HepG2 (cell line): ENCODE data around the gene CIB1. TPM values are rescaled to one million over a fixed set of nuclear protein-coding genes. Genes with fewer than 3 reads are reported as not detected.

Experiments used
- ARHGAP35 ChIP-seq: sonication (generic); formaldehyde crosslinking; IDR thresholded peaks from 2 replicates; pipeline ENCODE4 v1.9.0; 2022; ENCODE audit warnings: mild to moderate bottlenecking, inconsistent platforms, moderate library complexity, missing genetic modification reagents, borderline replicate concordance
- DPF2 ChIP-seq: sonication (generic); formaldehyde crosslinking; IDR thresholded peaks from 2 replicates; pipeline ENCODE4 v1.4.0; 2020; ENCODE audit warnings: mild to moderate bottlenecking, low read depth, missing genetic modification reagents, borderline replicate concordance
- EZH2 ChIP-seq: conservative IDR thresholded peaks from 2 replicates; pipeline ENCODE4 v1.6.1; 2012; ENCODE audit warnings: mild to moderate bottlenecking, low read depth, low read length, moderate library complexity
- GTF3A ChIP-seq: sonication (generic); formaldehyde crosslinking; conservative IDR thresholded peaks from 2 replicates; pipeline ENCODE4 v1.4.0; 2020; ENCODE audit warnings: mild to moderate bottlenecking, missing genetic modification reagents
- JUND ChIP-seq: sonication (generic); formaldehyde crosslinking; IDR thresholded peaks from 2 replicates; pipeline ENCODE4 v1.8.0; 2022; ENCODE audit warnings: mild to moderate bottlenecking, missing genetic modification reagents
- PAXIP1 ChIP-seq: sonication (generic); formaldehyde crosslinking; conservative IDR thresholded peaks from 2 replicates; pipeline ENCODE4 v1.4.0; 2020; ENCODE audit warnings: mild to moderate bottlenecking, missing genetic modification reagents, moderate library complexity
- POGK ChIP-seq: sonication (generic); formaldehyde crosslinking; conservative IDR thresholded peaks from 2 replicates; pipeline ENCODE4 v1.8.0; 2022; ENCODE audit warnings: mild to moderate bottlenecking, moderate library complexity, missing genetic modification reagents
- RARA ChIP-seq: IDR thresholded peaks from 2 replicates; pipeline ENCODE4 v1.6.1; 2016; ENCODE audit warnings: missing genetic modification reagents, missing compliant biosample characterization
- SATB2 ChIP-seq: sonication (generic); formaldehyde crosslinking; IDR thresholded peaks from 2 replicates; pipeline ENCODE4 v1.5.0; 2020; ENCODE audit warnings: missing genetic modification reagents
- SRF ChIP-seq: IDR thresholded peaks from 2 replicates; pipeline ENCODE4 v1.6.1; 2011; ENCODE audit warnings: mild to moderate bottlenecking, low read depth, low read length, moderate library complexity
- UBTF ChIP-seq: sonication (generic); formaldehyde crosslinking; IDR thresholded peaks from 2 replicates; pipeline ENCODE4 v1.4.0; 2020; ENCODE audit warnings: mild to moderate bottlenecking, missing genetic modification reagents
- ZBTB38 ChIP-seq: sonication (generic); formaldehyde crosslinking; IDR thresholded peaks from 2 replicates; pipeline ENCODE4 v1.5.1; 2020; ENCODE audit warnings: mild to moderate bottlenecking, missing genetic modification reagents
- ZNF414 ChIP-seq: sonication (generic); formaldehyde crosslinking; IDR thresholded peaks from 2 replicates; pipeline ENCODE4 v1.5.0; 2020; ENCODE audit warnings: missing genetic modification reagents
- ZNF446 ChIP-seq: sonication (generic); formaldehyde crosslinking; IDR thresholded peaks from 2 replicates; pipeline ENCODE4 v1.5.0; 2020; ENCODE audit warnings: mild to moderate bottlenecking, missing genetic modification reagents
- ZNF460 ChIP-seq: sonication (generic); formaldehyde crosslinking; IDR thresholded peaks from 2 replicates; pipeline ENCODE4 v1.5.1; 2020; ENCODE audit warnings: missing genetic modification reagents, mild to moderate bottlenecking, borderline replicate concordance
- ZNF737 ChIP-seq: sonication (generic); formaldehyde crosslinking; IDR thresholded peaks from 2 replicates; pipeline ENCODE4 v1.5.0; 2020; ENCODE audit warnings: missing genetic modification reagents, mild to moderate bottlenecking, borderline replicate concordance
- ZNF790 ChIP-seq: sonication (generic); formaldehyde crosslinking; IDR thresholded peaks from 2 replicates; pipeline ENCODE4 v1.8.0; 2022; ENCODE audit warnings: missing genetic modification reagents, mild to moderate bottlenecking, borderline replicate concordance
- ZNF841 ChIP-seq: sonication (generic); formaldehyde crosslinking; IDR thresholded peaks from 2 replicates; pipeline ENCODE4 v1.8.1; 2023; ENCODE audit warnings: missing genetic modification reagents, borderline replicate concordance
- ZSCAN9 ChIP-seq: IDR thresholded peaks from 2 replicates; pipeline ENCODE4 v1.6.1; 2016; ENCODE audit warnings: borderline replicate concordance
- polyA plus RNA-seq, 8 experiments: library from polyadenylated mRNA; depleted of rRNA in 3 of 8; stranded (reverse) in 7 of 8; unstranded in 1 of 8; fragments of >200 nt; fragmentation: Illumina TruSeq in 4 of 8; extraction: Trizol in 4 of 8; gene quantifications; 2 replicates each; pipeline versions ENCODE4 v1.2.1 to v1.2.3, GENCODE V29; 2011 to 2016; ENCODE audit warnings: low read depth in 4 of 8, missing spikeins in 1 of 8, mixed read lengths in 1 of 8; ENCODE audit not compliant: insufficient read depth in 1 of 8
- total RNA-seq, 5 experiments: library from RNA; depleted of rRNA; stranded (reverse); fragments of >200 nt; fragmentation: Illumina TruSeq; extraction: Trizol; gene quantifications; 2 replicates each; pipeline ENCODE4 v1.2.3, GENCODE V29; 2016; ENCODE audit warnings: low read depth in 1 of 5

The CIB1 gene
- total and polyA plus RNA-seq, 2 of the 13 experiments (the other 11 are each of a cell fraction or from before 2014, with no cell fraction given) = 38.7 to 72.7 TPM

- TF ChIP-seq RARA (CRISPR knock-in tag) = peak; percentile 71
- peak; percentile 83 for TF ChIP-seq ZNF414 (CRISPR knock-in tag)
- no peak for TF ChIP-seq ZNF737 (CRISPR knock-in tag)
- TF ChIP-seq SATB2 = peak; percentile 26; the same call in 1 of the 2 replicates
- TF ChIP-seq ZNF446 (CRISPR knock-in tag) = peak; percentile 79
- no peak; the same call in 1 of the 2 replicates for TF ChIP-seq JUND (CRISPR knock-in tag)
- TF ChIP-seq ZNF790 (CRISPR knock-in tag) = 0 out of 2 replicates have a peak, but pooled peaks have one; percentile 51
- 0 out of 2 replicates have a peak, but pooled peaks have one; percentile 16 for TF ChIP-seq ZNF460
- TF ChIP-seq UBTF (CRISPR knock-in tag) = peak; percentile 39; the same call in 1 of the 2 replicates
- 0 out of 2 replicates have a peak, but pooled peaks have one; percentile 3 for TF ChIP-seq DPF2 (CRISPR knock-in tag)
- 0 out of 2 replicates have a peak, but pooled peaks have one; percentile 29 for TF ChIP-seq ZBTB38
- peak; percentile 61; the same call in 1 of the 2 replicates for TF ChIP-seq ZSCAN9
- peak; percentile 62; the same call in 1 of the 2 replicates for TF ChIP-seq ARHGAP35
- peak; percentile 71; the same call in 1 of the 2 replicates for TF ChIP-seq POGK (CRISPR knock-in tag)
- no peak for TF ChIP-seq EZH2
- peak; percentile 64 for TF ChIP-seq PAXIP1 (CRISPR knock-in tag)
- TF ChIP-seq SRF = no peak
- no peak for TF ChIP-seq ZNF841
- TF ChIP-seq GTF3A (CRISPR knock-in tag) = no peak
Measured at GRCh38 chr15:90184786-90185704, 48.7 kb downstream of the CIB1 start (continued).
